GM10266 (cell line): Measurements from ENCODE around the gene CERS6.
"Not testable (repeated sequence)": the region's sequence is repeated elsewhere in the genome, so short reads cannot be mapped to it uniquely, and the experiment has no call there.

ENCODE experiments used
- DNase-seq: peaks from one replicate; pipeline ENCODE4 v3.0.0; 2012; ENCODE audit errors: extremely low spot score
- CTCF ChIP-seq: IDR thresholded peaks from 2 replicates; pipeline ENCODE4 v1.5.1; 2012; ENCODE audit warnings: mild to moderate bottlenecking, low read depth; ENCODE audit not compliant: control insufficient read depth, insufficient read depth; ENCODE audit errors: missing control alignments

The CERS6 gene

GRCh38 chr2:168494190-168494711, 38.2 kb downstream of the CERS6 start:
- TF ChIP-seq CTCF = no peak
- DNase-seq = no peak

- peak; percentile 37 for DNase-seq
- TF ChIP-seq CTCF = no peak
Observed at GRCh38 chr2:168495524-168495923, 39.5 kb downstream of the CERS6 start.

- TF ChIP-seq CTCF = no peak
- no peak for DNase-seq
Observed at GRCh38 chr2:168496906-168497305, 40.8 kb downstream of the CERS6 start.

- no peak for TF ChIP-seq CTCF
- DNase-seq = no peak
Observed at GRCh38 chr2:168499500-168499899, 43.4 kb downstream of the CERS6 start.

- no peak for TF ChIP-seq CTCF
- DNase-seq = no peak
Observed at GRCh38 chr2:168500516-168500915, 44.4 kb downstream of the CERS6 start.

GRCh38 chr2:168501466-168502065, 45.5 kb downstream of the CERS6 start:
- no peak for DNase-seq

GRCh38 chr2:168502852-168503251, 46.8 kb downstream of the CERS6 start:
- DNase-seq = not testable (repeated sequence)

More at GRCh38 chr2:168501466-168502065, 45.5 kb downstream of the CERS6 start:
- no peak for TF ChIP-seq CTCF

- DNase-seq = no peak
- no peak for TF ChIP-seq CTCF
Observed at GRCh38 chr2:168503901-168504300, 47.8 kb downstream of the CERS6 start.
